B cell (primary cell): ENCODE results near the gene TMEM108. TPM values are rescaled to one million over a fixed set of nuclear protein-coding genes. Genes with fewer than 3 reads are reported as not detected.

Source experiments
- ATAC-seq: fragments of 200-7000 bp; cut with Tn5 transposase; one replicate; pipeline ENCODE4 v1.10.0; 2021; ENCODE audit warnings: low read depth, mild to moderate bottlenecking, moderate number of reproducible peaks, moderate library complexity
- CTCF ChIA-PET: fragments of 350-600 bp; sonication (Branson Sonifier 250); formaldehyde crosslinking; loops from one replicate; lab custom pipeline; 2021; ENCODE audit warnings: antibody characterized with exemption, inconsistent platforms; lab: Charles Lee
- POLR2A ChIA-PET: fragments of 350-600 bp; sonication (Branson Sonifier 250); formaldehyde crosslinking; loops from one replicate; lab custom pipeline; 2021; ENCODE audit warnings: antibody characterized with exemption; lab: Charles Lee
- DNase-seq: peaks from one replicate; pipeline ENCODE4 v3.0.0; 2013
- H2AFZ ChIP-seq: 2 replicates; pipeline ENCODE4 v1.6.1; 2012; ENCODE audit warnings: mild to moderate bottlenecking, low read depth, low read length; ENCODE audit not compliant: insufficient read depth, poor library complexity, severe bottlenecking
- H3K27ac ChIP-seq, 2 donors: 1 replicate in 1 of 2; 2 replicates in 1 of 2; pipeline ENCODE4 v1.5.1; 2012 to 2013; ENCODE audit warnings: low read length in 2 of 2, mild to moderate bottlenecking in 2 of 2, moderate library complexity in 1 of 2
- H3K27me3 ChIP-seq, 4 experiments: fragments of 200-600 bp in 1 of 4; sonication (generic) in 1 of 4; replicated peaks in 1 of 4; 1 replicate in 2 of 4; 2 replicates in 2 of 4; pipeline versions ENCODE4 v1.6.1 to v1.7.0; 2013 to 2016; ENCODE audit warnings: low read length in 3 of 4, mild to moderate bottlenecking in 2 of 4, mixed read lengths in 1 of 4, moderate library complexity in 1 of 4; ENCODE audit not compliant: insufficient read depth in 4 of 4, control insufficient read depth in 3 of 4; ENCODE audit errors: control extremely low read depth in 1 of 4
- H3K36me3 ChIP-seq, 2 experiments: replicated peaks in 1 of 2; 1 replicate in 1 of 2; 2 replicates in 1 of 2; pipeline versions ENCODE4 v1.6.1 to v1.7.1; 2013; ENCODE audit warnings: low read length in 1 of 2; ENCODE audit not compliant: insufficient read depth in 2 of 2, control insufficient read depth in 1 of 2; ENCODE audit errors: control extremely low read depth in 1 of 2, extremely low read depth in 1 of 2
- H3K4me1 ChIP-seq, 2 donors: fragments of 200-600 bp in 1 of 2; sonication (generic) in 1 of 2; 1 replicate in 1 of 2; 2 replicates in 1 of 2; pipeline versions ENCODE4 v1.5.1 to v1.6.1; 2013 to 2017; ENCODE audit warnings: low read length in 2 of 2; ENCODE audit not compliant: control insufficient read depth in 2 of 2, insufficient read depth in 2 of 2
- H3K4me2 ChIP-seq: replicated peaks from 2 replicates; pipeline ENCODE3; 2012; ENCODE audit warnings: mild to moderate bottlenecking, low read depth, low read length; ENCODE audit not compliant: poor library complexity, severe bottlenecking
- H3K4me3 ChIP-seq, 5 experiments: fragments of 200-600 bp in 1 of 5; sonication (generic) in 1 of 5; 1 replicate in 3 of 5; 2 replicates in 2 of 5; pipeline versions ENCODE4 v1.5.1 to v1.7.0; 2011 to 2016; ENCODE audit warnings: low read length in 4 of 5, mild to moderate bottlenecking in 4 of 5, low read depth in 2 of 5, control low read depth in 1 of 5, moderate library complexity in 1 of 5; ENCODE audit not compliant: insufficient read depth in 1 of 5; ENCODE audit errors: control extremely low read depth in 1 of 5, extremely low read depth in 1 of 5
- H3K79me2 ChIP-seq: fragments of 200-600 bp; sonication (generic); one replicate; pipeline ENCODE4 v1.6.0; 2016; ENCODE audit warnings: low read length; ENCODE audit not compliant: control insufficient read depth, insufficient read depth
- H3K9ac ChIP-seq: fragments of 200-600 bp; sonication (generic); 2 replicates; pipeline ENCODE4 v1.6.1; 2017; ENCODE audit warnings: mild to moderate bottlenecking, low read length, moderate library complexity
- H3K9me3 ChIP-seq, 3 donors: one replicate each; pipeline versions ENCODE4 v1.6.1 to v1.7.1; 2013; ENCODE audit warnings: low read length in 2 of 3; ENCODE audit not compliant: control insufficient read depth in 2 of 3, insufficient read depth in 1 of 3; ENCODE audit errors: control extremely low read depth in 1 of 3
- H4K20me1 ChIP-seq: 2 replicates; pipeline ENCODE4 v1.6.0; 2012; ENCODE audit warnings: mild to moderate bottlenecking, low read length; ENCODE audit not compliant: insufficient read depth, control insufficient read depth, poor library complexity, severe bottlenecking
- H3K27ac Mint-ChIP-seq: one replicate; pipeline ENCODE4 v1.8.0; 2021; ENCODE audit warnings: mixed read lengths
- H3K27me3 Mint-ChIP-seq: one replicate; pipeline ENCODE4 v1.8.0; 2021; ENCODE audit warnings: mixed read lengths
- H3K4me1 Mint-ChIP-seq: one replicate; pipeline ENCODE4 v1.8.0; 2021; ENCODE audit warnings: mixed read lengths
- H3K4me3 Mint-ChIP-seq: one replicate; pipeline ENCODE4 v1.8.0; 2021; ENCODE audit warnings: mixed read lengths
- H3K9me3 Mint-ChIP-seq: one replicate; pipeline ENCODE4 v1.8.0; 2022; ENCODE audit warnings: mixed read lengths; ENCODE audit not compliant: insufficient read depth
- CTCF ChIP-seq: fragments of 200-600 bp; IDR thresholded peaks from one replicate; pipeline ENCODE4 v1.8.0; 2022; ENCODE audit warnings: antibody characterized with exemption, mild to moderate bottlenecking
- EZH2 ChIP-seq: IDR thresholded peaks from 2 replicates; pipeline ENCODE4 v1.6.1; 2012; ENCODE audit warnings: borderline replicate concordance, low read depth, mild to moderate bottlenecking, moderate library complexity, low read length; ENCODE audit not compliant: insufficient read depth, poor library complexity, severe bottlenecking
- WGBS: methylation state at CpG from one replicate; pipeline ENCODE4 v1.1.5; 2013; ENCODE audit warnings: missing lambda C conversion rate; ENCODE audit not compliant: insufficient coverage; 5-methylcytosine and 5-hydroxymethylcytosine counted together
- intact Hi-C: fragments of 100-400 bp; cut with micrococcal nuclease; formaldehyde crosslinking; loops from one replicate; pipeline ENCODE4 v1.10.0; 2022
- polyA plus RNA-seq: library from polyadenylated mRNA; depleted of rRNA; stranded (reverse); fragments of >200 nt; gene quantifications from 2 replicates; pipeline ENCODE4 v1.2.3, GENCODE V29; 2012
- total RNA-seq, 2 donors: library from RNA; stranded (reverse); fragments of 120-200 nt in 1 of 2; gene quantifications; 1 replicate in 1 of 2; 2 replicates in 1 of 2; pipeline versions ENCODE4 v1.2.3 to v1.2.4, GENCODE V29; 2013 to 2022

The TMEM108 gene
- total and polyA plus RNA-seq, 2 donors (not counting 1 experiment from before 2014, with no cell fraction given), result not detected

- Mint-ChIP-seq H3K27ac (no peak overlapping the region), H3K4me1 (peaks cover 2% of the 10 kb centered on the region), H3K9me3 (no peaks in the 10 kb centered on the region), H3K27me3 (no peaks in the 10 kb centered on the region), H3K4me3 (no peak overlapping the region)
- WGBS, result 86% methylated on average over 4 of the region's 4 CpGs
- TF ChIP-seq CTCF, result no peak
- TF ChIP-seq EZH2, result no peak
- intact Hi-C loops, result loop anchor here (10.0 kb wide), 1 partner anchor 854 kb away; no protein-coding TSS in a partner anchor
- Histone ChIP-seq H3K9ac (no peak overlapping the region), H3K4me1 (peaks cover 0 to 3% of the 10 kb centered on the region in 2 donors), H4K20me1 (no peaks in the 10 kb centered on the region), H3K36me3 (no peaks in the 10 kb centered on the region), H3K79me2 (no peaks in the 10 kb centered on the region), H3K9me3 (peaks cover 0 to 3% (median under 1%) of the 10 kb centered on the region in 3 donors), H3K27me3 (peaks cover 0 to 3% (median 0%) of the 10 kb centered on the region in 4 experiments), H2AFZ (no peak overlapping the region), H3K27ac (no peak overlapping the region), H3K4me3 (no peak overlapping the region), H3K4me2 (no peak overlapping the region)
- POLR2A ChIA-PET, result no interaction called here
- DNase-seq, result no peak
- CTCF ChIA-PET, result interaction anchor here (1.3 kb wide), 1 partner anchor 662 kb away, joined by 5 read pairs; no protein-coding TSS in a partner anchor
- ATAC-seq, result no peak
These were observed 350.7 kb downstream of the TMEM108 start for GRCh38 chr3:133388696-133389395.

- Mint-ChIP-seq H3K4me3 (no peak overlapping the region), H3K4me1 (peaks cover 5% of the 10 kb centered on the region), H3K27me3 (no peaks in the 10 kb centered on the region), H3K27ac (no peak overlapping the region), H3K9me3 (no peaks in the 10 kb centered on the region)
- H3K27me3 ChIP-seq, result peaks cover 0 to 3% (median 0%) of the 10 kb centered on the region in 4 experiments
- 100% methylated on average over 4 of the region's 4 CpGs for WGBS
- no peak overlapping the region for H3K9ac ChIP-seq
- H3K79me2 ChIP-seq, result no peaks in the 10 kb centered on the region
- ChIA-PET CTCF (interaction anchor here (1.0 kb wide), 1 partner anchor 23 kb away, joined by 3 read pairs; no protein-coding TSS in a partner anchor), POLR2A (no interaction called here)
- no peak for DNase-seq
- peaks cover 3 to 7% of the 10 kb centered on the region in 2 donors for H3K4me1 ChIP-seq
- H2AFZ ChIP-seq, result no peak overlapping the region
- TF ChIP-seq CTCF (no peak), EZH2 (no peak)
- no peak overlapping the region for H3K4me3 ChIP-seq
- no peaks in the 10 kb centered on the region for H3K36me3 ChIP-seq
- intact Hi-C loops, result no loop called here
- peaks cover 0 to 8% (median 5%) of the 10 kb centered on the region in 3 donors for H3K9me3 ChIP-seq
- ATAC-seq, result no peak
- no peak overlapping the region for H3K4me2 ChIP-seq
- H4K20me1 ChIP-seq, result no peaks in the 10 kb centered on the region
- H3K27ac ChIP-seq, result no peak overlapping the region
These were observed 352.5 kb downstream of the TMEM108 start for GRCh38 chr3:133390715-133391114.
